ENCODE data around the gene SNED1.

DNA sequence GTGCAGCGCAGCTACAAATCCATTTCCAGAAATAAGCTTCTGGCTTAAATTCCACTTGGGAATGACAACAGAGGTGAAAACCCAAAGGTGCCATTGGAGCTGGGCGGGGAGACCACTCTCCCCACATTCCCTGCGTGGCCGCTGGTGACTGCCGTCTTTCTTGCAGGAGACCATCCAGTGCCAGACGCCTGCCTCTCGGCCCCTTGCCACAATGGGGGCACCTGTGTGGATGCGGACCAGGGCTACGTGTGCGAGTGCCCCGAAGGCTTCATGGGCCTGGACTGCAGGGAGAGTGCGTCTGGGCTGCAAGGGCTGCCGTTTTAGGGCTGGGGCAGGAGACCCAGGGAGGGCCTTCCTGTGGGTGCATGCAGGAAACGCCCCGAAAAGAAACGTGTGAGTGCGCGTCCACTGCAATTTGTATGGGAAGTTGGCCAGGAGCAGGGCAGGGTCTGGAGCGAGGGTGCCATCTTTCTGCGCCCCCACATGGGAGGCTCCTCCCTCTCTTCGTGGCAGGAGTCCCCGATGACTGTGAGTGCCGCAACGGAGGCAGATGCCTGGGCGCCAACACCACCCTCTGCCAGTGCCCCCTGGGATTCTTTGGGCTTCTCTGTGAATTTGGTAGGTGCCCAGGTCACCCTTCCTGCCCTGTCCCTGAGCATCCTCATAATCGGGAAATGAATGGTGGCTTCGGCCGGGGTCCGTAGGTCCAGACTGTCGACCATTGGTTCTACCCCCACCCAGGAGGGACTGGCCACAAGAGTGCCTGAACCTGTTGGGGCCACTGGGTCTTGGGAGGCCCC is 49.9 kb downstream of the SNED1 start:
- TF ChIP-seq, protein P1, sequence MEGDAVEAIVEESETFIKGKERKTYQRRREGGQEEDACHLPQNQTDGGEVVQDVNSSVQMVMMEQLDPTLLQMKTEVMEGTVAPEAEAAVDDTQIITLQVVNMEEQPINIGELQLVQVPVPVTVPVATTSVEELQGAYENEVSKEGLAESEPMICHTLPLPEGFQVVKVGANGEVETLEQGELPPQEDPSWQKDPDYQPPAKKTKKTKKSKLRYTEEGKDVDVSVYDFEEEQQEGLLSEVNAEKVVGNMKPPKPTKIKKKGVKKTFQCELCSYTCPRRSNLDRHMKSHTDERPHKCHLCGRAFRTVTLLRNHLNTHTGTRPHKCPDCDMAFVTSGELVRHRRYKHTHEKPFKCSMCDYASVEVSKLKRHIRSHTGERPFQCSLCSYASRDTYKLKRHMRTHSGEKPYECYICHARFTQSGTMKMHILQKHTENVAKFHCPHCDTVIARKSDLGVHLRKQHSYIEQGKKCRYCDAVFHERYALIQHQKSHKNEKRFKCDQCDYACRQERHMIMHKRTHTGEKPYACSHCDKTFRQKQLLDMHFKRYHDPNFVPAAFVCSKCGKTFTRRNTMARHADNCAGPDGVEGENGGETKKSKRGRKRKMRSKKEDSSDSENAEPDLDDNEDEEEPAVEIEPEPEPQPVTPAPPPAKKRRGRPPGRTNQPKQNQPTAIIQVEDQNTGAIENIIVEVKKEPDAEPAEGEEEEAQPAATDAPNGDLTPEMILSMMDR (IDR thresholded peaks at IDR 0.05), result no peak
- no peak for TF ChIP-seq POLR2A (IDR thresholded peaks at IDR 0.05)
